WTC11 (cell line): Measurements from ENCODE around the gene RAB11FIP3.

Experiments used
- ATF6 ChIP-seq: sonication (generic); formaldehyde crosslinking; IDR thresholded peaks from 2 replicates; pipeline ENCODE4 v1.8.1; 2023; ENCODE audit warnings: mild to moderate bottlenecking, missing genetic modification reagents
- CREM ChIP-seq: sonication (generic); formaldehyde crosslinking; IDR thresholded peaks from 2 replicates; pipeline ENCODE4 v1.8.1; 2022; ENCODE audit warnings: mild to moderate bottlenecking, missing genetic modification reagents, moderate library complexity
- TCF7 ChIP-seq: sonication (generic); formaldehyde crosslinking; IDR thresholded peaks from 2 replicates; pipeline ENCODE4 v1.8.0; 2022; ENCODE audit warnings: mild to moderate bottlenecking, low read depth, missing genetic modification reagents, moderate library complexity
- TF ChIP-seq, protein P1 (sequence below): sonication (generic); formaldehyde crosslinking; IDR thresholded peaks from 2 replicates; pipeline ENCODE4 v1.8.0; 2022; ENCODE audit warnings: mild to moderate bottlenecking, missing genetic modification reagents
- TF ChIP-seq, protein P2 (sequence below): fragments of 200-600 bp; IDR thresholded peaks from 2 replicates; pipeline ENCODE4 v1.8.0; 2022; ENCODE audit warnings: antibody characterized with exemption
- TF ChIP-seq, protein P3 (sequence below): sonication (generic); formaldehyde crosslinking; IDR thresholded peaks from 2 replicates; pipeline ENCODE4 v1.8.1; 2023; ENCODE audit warnings: mild to moderate bottlenecking, missing genetic modification reagents, moderate library complexity

- TF ChIP-seq TCF7 (CRISPR knock-in tag) (no peak), ATF6 (CRISPR knock-in tag) (no peak), CREM (CRISPR knock-in tag) (no peak)
- TF ChIP-seq, protein P1, sequence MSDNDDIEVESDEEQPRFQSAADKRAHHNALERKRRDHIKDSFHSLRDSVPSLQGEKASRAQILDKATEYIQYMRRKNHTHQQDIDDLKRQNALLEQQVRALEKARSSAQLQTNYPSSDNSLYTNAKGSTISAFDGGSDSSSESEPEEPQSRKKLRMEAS (CRISPR knock-in tag): no peak
- TF ChIP-seq, protein P2, sequence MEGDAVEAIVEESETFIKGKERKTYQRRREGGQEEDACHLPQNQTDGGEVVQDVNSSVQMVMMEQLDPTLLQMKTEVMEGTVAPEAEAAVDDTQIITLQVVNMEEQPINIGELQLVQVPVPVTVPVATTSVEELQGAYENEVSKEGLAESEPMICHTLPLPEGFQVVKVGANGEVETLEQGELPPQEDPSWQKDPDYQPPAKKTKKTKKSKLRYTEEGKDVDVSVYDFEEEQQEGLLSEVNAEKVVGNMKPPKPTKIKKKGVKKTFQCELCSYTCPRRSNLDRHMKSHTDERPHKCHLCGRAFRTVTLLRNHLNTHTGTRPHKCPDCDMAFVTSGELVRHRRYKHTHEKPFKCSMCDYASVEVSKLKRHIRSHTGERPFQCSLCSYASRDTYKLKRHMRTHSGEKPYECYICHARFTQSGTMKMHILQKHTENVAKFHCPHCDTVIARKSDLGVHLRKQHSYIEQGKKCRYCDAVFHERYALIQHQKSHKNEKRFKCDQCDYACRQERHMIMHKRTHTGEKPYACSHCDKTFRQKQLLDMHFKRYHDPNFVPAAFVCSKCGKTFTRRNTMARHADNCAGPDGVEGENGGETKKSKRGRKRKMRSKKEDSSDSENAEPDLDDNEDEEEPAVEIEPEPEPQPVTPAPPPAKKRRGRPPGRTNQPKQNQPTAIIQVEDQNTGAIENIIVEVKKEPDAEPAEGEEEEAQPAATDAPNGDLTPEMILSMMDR: no peak
- TF ChIP-seq, protein P3, sequence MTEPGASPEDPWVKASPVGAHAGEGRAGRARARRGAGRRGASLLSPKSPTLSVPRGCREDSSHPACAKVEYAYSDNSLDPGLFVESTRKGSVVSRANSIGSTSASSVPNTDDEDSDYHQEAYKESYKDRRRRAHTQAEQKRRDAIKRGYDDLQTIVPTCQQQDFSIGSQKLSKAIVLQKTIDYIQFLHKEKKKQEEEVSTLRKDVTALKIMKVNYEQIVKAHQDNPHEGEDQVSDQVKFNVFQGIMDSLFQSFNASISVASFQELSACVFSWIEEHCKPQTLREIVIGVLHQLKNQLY (CRISPR knock-in tag): no peak
These were observed 16.0 kb downstream of the RAB11FIP3 start for GRCh38 chr16:441447-441846.
